HG02588 (cell line): ENCODE measurements around the gene FBXW10.
"Not testable (repeated sequence)": the region's sequence is repeated elsewhere in the genome, so short reads cannot be mapped to it uniquely, and the experiment has no call there.

Source experiments
- ATAC-seq: cut with Tn5 transposase; IDR thresholded peaks from one replicate; pipeline ENCODE4 v1.9.1; 2021; ENCODE audit warnings: mild to moderate bottlenecking, moderate library complexity; ENCODE audit not compliant: unreplicated experiment

FBXW10 gene

DNA sequence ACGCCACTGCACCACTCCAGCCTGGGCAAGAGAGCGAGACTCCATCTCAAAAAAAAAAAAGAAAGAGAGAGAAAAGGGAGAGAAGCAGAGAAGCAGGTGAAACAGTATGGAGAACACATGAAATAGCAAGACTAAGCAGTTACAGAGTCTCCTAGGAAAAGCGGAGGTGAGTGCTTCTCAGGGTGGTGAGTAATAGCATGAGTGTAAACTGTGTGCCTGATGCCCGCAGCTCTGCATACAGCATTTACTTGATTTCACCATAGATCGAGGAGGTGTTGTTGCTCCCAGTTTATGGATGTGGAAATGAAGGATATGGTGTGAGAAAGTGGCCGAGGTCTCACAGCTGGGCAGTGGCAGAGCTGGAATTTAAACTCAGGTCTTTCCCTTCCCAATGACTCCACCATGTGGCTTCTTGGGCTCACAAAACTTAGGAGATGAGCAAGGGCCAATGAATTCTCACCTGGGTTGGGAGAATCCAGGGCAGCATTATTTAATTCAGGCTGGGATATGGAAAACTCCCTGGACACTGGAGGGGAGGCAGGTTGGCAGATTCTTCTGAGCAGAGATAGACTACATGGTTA, 10.1 kb downstream of the FBXW10 start:
- not testable (repeated sequence) for ATAC-seq

DNA sequence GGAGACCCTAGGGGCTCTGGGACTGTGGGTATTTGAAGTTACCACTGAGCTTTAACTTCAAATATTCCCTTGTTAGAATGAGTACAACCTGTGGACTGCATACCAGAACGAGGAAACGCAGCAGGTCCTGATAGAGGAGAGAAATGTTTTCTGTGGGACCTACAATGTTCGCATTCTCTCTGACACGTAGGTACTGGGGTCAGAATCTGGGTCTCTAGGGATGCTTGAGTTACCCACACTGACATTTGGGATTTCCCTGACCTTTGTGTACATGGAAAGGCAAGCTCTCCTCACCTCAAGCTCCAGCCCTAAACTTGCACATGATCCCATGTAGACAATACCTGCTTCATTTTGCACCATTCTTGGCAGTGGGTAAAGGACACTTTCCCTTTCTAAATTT, 12.1 kb downstream of the FBXW10 start:
- not testable (repeated sequence) for ATAC-seq

DNA sequence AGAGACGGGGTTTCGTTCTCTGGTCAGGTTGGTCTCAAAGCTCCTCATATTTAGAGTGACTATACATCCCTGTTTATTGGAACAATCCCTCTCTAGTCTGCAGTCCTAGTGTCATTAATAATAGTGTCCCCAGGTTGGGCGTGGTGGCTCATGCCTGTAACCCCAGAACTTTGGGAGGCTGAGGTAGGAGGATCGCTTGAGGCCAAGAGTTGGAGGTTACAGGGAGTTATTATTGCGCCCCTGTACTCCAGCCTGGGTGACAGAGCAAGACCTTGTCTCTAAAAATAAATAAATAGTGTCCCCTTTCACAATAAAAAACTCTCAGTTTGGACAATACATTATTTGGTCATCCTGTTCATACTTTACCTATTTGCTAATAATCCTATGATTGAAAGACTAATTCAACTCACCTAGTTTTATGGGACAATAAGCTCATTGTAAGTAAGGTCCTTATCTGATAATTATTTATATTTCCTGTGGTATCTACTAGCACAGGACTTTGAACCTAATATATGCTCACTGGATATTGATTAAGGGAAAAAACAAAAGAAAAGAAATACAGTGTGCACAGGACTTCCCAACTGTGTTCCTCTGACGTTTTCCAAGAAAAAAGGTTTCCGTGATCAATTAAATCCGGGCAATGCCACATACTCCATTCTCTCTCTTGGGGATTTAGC, 13.7 kb downstream of the FBXW10 start:
- ATAC-seq, result not testable (repeated sequence)

GRCh38 chr17:18758344-18758743, 14.5 kb downstream of the FBXW10 start:
- ATAC-seq, result not testable (repeated sequence)

DNA sequence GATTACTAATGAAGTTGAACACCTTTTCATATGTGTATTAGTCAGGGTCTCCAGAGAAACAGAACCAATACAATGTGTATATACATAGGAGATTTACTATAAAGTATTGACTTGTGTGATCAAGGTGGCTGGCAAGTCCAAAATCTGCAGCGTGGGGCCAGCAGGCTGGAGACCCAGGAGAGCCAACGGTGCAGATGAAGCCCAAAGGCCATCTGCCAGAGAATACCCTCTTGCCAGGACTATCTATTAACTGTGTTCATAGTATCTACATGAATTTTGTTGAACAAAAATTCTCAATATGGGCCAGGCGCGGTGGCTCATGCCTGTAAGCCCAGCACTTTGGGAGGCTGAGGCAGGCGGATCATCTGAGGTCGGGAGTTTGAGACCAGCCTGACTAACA, 16.4 kb downstream of the FBXW10 start:
- ATAC-seq, result not testable (repeated sequence)

GRCh38 chr17:18770572-18770971, 26.7 kb downstream of the FBXW10 start:
- not testable (repeated sequence) for ATAC-seq

- not testable (repeated sequence) for ATAC-seq
These were observed 27.2 kb downstream of the FBXW10 start for GRCh38 chr17:18771066-18771465.

GRCh38 chr17:18772471-18772870, 28.6 kb downstream of the FBXW10 start:
- no peak for ATAC-seq

GRCh38 chr17:18780991-18781718, 37.3 kb downstream of the FBXW10 start, which contains the start of gene TVP23B:
TSS of gene TVP23B (plus strand) at chr17:18781183. CDS start at chr17:18781294, 111 bp downstream.
- peak; percentile 99 for ATAC-seq

- ATAC-seq, result not testable (repeated sequence)
These were observed 38.0 kb downstream of the FBXW10 start for GRCh38 chr17:18781805-18782204.

DNA sequence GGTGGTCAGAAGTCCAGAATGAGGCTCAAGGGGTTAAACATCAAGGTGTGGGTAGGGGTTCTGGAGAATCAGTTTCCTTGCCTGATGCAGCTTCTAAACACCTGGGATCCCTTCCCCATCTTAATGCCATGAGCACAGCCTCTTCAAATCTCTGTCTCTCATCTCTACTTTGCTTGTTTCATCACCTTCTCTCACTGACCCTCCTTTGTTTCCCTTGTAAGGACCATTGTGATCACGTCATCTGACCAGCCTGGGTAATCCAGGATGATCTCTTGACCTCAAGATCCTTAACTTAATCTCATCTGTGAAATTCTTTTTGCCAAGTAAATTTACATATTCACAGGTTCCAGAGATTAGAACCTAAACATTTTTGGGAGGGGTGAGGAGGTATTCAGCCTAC, 42.1 kb downstream of the FBXW10 start:
- ATAC-seq, result not testable (repeated sequence)

DNA sequence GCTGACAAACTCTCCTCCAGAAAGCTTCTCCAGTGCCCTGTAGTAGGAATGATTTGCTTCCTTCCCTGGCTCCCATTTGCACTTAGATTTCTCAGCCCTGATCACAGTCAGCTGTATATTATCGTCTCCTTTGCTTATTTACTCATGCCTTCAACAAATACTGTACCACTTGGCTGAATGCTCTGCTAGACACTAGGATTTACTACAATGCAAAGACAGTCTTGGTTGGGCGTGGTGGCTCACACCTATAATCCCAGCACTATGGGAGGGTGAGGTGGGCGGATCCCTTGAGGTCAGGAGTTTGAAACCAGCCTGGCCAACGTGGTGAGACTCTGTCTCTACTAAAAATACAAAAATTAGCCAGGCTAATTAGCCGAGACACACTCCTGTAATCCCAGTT, 43.0 kb downstream of the FBXW10 start:
- not testable (repeated sequence) for ATAC-seq

- ATAC-seq, result not testable (repeated sequence)
These were observed 47.5 kb downstream of the FBXW10 start for GRCh38 chr17:18791402-18791801.

DNA sequence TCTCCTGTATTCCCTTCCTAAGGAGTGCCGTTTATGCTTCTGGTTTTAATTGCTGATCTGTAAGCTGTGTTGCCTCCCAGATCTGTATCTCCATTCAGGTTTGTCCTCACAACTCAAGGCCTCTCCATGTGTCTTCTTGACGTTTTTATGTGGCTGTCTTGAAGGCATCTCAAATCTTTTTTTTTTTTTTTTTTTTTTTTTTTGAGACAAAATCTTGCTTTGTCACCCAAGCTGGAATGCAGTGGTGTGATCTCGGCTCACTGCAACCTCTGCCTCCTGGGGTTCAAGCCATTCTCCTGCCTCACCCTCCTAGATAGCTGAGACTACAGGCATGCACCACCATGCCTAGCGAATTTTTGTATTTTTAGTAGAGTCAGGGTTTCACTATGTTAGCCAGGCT, 51.0 kb downstream of the FBXW10 start:
- not testable (repeated sequence) for ATAC-seq

GRCh38 chr17:18796887-18797286, 53.0 kb downstream of the FBXW10 start:
- not testable (repeated sequence) for ATAC-seq

GRCh38 chr17:18803458-18804245, 59.8 kb downstream of the FBXW10 start:
- ATAC-seq, result not testable (repeated sequence)

- not testable (repeated sequence) for ATAC-seq
These were observed 72.1 kb downstream of the FBXW10 start for GRCh38 chr17:18815924-18816323.

DNA sequence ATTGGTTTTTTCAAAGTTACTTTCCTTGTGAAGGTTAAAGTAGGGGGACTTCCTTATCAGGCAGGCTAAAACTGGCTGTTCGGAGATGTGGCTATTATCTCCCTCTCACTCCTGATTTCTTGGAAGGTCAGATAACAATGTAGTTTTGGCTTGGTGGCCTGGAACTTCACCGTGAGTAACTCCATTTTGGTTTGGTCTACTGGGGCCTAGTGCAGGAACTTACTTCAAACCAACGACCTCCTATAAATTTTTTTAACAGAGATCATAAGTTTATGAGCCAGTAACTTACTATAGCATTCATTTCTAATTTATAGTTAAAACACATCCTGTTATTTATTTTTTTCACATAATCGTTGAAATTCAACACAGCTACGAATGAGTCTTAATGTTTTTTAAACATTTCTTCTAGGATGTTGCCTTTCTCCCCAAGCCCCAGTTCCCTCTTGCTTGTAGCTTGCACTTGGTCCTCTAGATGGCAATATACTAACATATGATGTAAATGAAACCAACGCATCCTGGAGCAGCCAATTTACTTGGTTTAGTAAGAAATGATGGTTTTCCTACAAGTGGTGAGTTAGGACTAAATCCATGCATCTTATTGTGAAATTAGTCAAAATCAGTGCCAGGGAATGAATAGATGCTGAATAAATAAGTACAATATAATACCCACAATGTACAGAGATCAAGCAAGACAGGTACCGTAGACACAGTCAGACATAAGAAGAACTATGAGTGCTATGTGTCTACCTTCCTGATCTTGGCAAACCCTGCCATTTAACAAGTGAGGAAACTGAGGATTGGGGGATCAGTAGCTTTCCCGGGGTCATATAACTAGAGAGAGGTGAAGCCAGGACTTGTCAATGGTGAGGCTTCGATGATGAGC, 72.9 kb downstream of the FBXW10 start:
- ATAC-seq, result not testable (repeated sequence)

- not testable (repeated sequence) for ATAC-seq
These were observed 77.6 kb downstream of the FBXW10 start for GRCh38 chr17:18821430-18821829.

GRCh38 chr17:18827613-18828012, 83.8 kb downstream of the FBXW10 start:
- not testable (repeated sequence) for ATAC-seq
